ENCODE measurements around the gene ARID4A. TPM values are rescaled to one million over a fixed set of nuclear protein-coding genes. Genes with fewer than 3 reads are reported as not detected.
"Not testable (repeated sequence)": the region's sequence is repeated elsewhere in the genome, so short reads cannot be mapped to it uniquely, and the experiment has no call there.

ARID4A gene
- 1.3 and 15.2 TPM in 2 replicates for total RNA-seq (2014; rRNA removed; shearing (Covaris generic); ENCODE audit: low replicate concordance)

GRCh38 chr14:58298477-58299400 is at the start of gene ARID4A:
TSS of gene ARID4A (plus strand) at chr14:58298555. CDS start at chr14:58299855, 1,300 bp downstream.
- peak within 1 kb of the TSS; percentile 91 for H3K4me3 ChIP-seq
- H3K36me3 ChIP-seq: peaks cover 20% of the 10 kb centered on the region
- peak; percentile 20 for DNase-seq
- H3K9me3 ChIP-seq: no peaks in the 10 kb centered on the region
- no peaks in the 10 kb centered on the region for H3K27me3 ChIP-seq

GRCh38 chr14:58249611-58250010 is 48.7 kb upstream of the ARID4A start:
- no peak for DNase-seq
- Histone ChIP-seq H3K27me3 (no peaks in the 10 kb centered on the region), H3K36me3 (peaks cover 43% of the 10 kb centered on the region), H3K4me3 (no peak overlapping the region), H3K9me3 (no peaks in the 10 kb centered on the region; the same call in 1 of the 2 replicates)

GRCh38 chr14:58258156-58258555 is 40.2 kb upstream of the ARID4A start:
- Histone ChIP-seq H3K9me3 (no peaks in the 10 kb centered on the region), H3K4me3 (no peak overlapping the region), H3K27me3 (no peaks in the 10 kb centered on the region), H3K36me3 (peaks cover 43% of the 10 kb centered on the region)
- DNase-seq: no peak

GRCh38 chr14:58262005-58262404 is 36.4 kb upstream of the ARID4A start:
- H3K36me3 ChIP-seq: peaks cover 55% of the 10 kb centered on the region
- DNase-seq, H3K9me3 ChIP-seq, H3K27me3 ChIP-seq, H3K4me3 ChIP-seq: not testable (repeated sequence)

- no peak for DNase-seq
- Histone ChIP-seq H3K9me3 (no peaks in the 10 kb centered on the region), H3K4me3 (no peak overlapping the region), H3K27me3 (no peaks in the 10 kb centered on the region), H3K36me3 (peaks cover 60% of the 10 kb centered on the region)
Observed at GRCh38 chr14:58265401-58265800, 33.0 kb upstream of the ARID4A start.

GRCh38 chr14:58270628-58271027 is 27.7 kb upstream of the ARID4A start:
- H3K4me3 ChIP-seq: no peak overlapping the region
- peaks cover 62% of the 10 kb centered on the region for H3K36me3 ChIP-seq
- DNase-seq: no peak
- H3K27me3 ChIP-seq: no peaks in the 10 kb centered on the region
- H3K9me3 ChIP-seq: no peaks in the 10 kb centered on the region

GRCh38 chr14:58272588-58273372 is 25.6 kb upstream of the ARID4A start:
- Histone ChIP-seq H3K4me3 (no peak overlapping the region), H3K9me3 (no peaks in the 10 kb centered on the region), H3K36me3 (peaks cover 45% of the 10 kb centered on the region), H3K27me3 (no peaks in the 10 kb centered on the region)
- no peak for DNase-seq

- no peaks in the 10 kb centered on the region for H3K9me3 ChIP-seq
- no peaks in the 10 kb centered on the region for H3K27me3 ChIP-seq
- no peak for DNase-seq
- H3K4me3 ChIP-seq: no peak overlapping the region
- H3K36me3 ChIP-seq: peaks cover 34% of the 10 kb centered on the region
Observed at GRCh38 chr14:58274881-58275280, 23.5 kb upstream of the ARID4A start.

GRCh38 chr14:58275527-58276190 is 22.7 kb upstream of the ARID4A start:
- H3K36me3 ChIP-seq: peaks cover 29% of the 10 kb centered on the region
- no peak overlapping the region for H3K4me3 ChIP-seq
- H3K9me3 ChIP-seq: no peaks in the 10 kb centered on the region
- DNase-seq: no peak
- H3K27me3 ChIP-seq: no peaks in the 10 kb centered on the region

GRCh38 chr14:58276208-58276607 is 22.1 kb upstream of the ARID4A start:
- DNase-seq: no peak
- Histone ChIP-seq H3K27me3 (no peaks in the 10 kb centered on the region), H3K4me3 (no peak overlapping the region), H3K36me3 (peaks cover 29% of the 10 kb centered on the region), H3K9me3 (no peaks in the 10 kb centered on the region)

GRCh38 chr14:58278177-58278576 is 20.2 kb upstream of the ARID4A start:
- H3K9me3 ChIP-seq: no peaks in the 10 kb centered on the region
- no peaks in the 10 kb centered on the region for H3K27me3 ChIP-seq
- DNase-seq: no peak
- H3K36me3 ChIP-seq: peaks cover 21% of the 10 kb centered on the region
- H3K4me3 ChIP-seq: no peak overlapping the region

GRCh38 chr14:58280954-58281787 is 17.2 kb upstream of the ARID4A start:
- H3K4me3 ChIP-seq: no peak overlapping the region
- peak; percentile 52 for DNase-seq
- peaks cover 37% of the 10 kb centered on the region for H3K36me3 ChIP-seq
- H3K27me3 ChIP-seq: no peaks in the 10 kb centered on the region
- no peaks in the 10 kb centered on the region for H3K9me3 ChIP-seq

GRCh38 chr14:58281969-58282368 is 16.4 kb upstream of the ARID4A start:
- peaks cover 37% of the 10 kb centered on the region for H3K36me3 ChIP-seq
- no peaks in the 10 kb centered on the region for H3K9me3 ChIP-seq
- H3K4me3 ChIP-seq: no peak overlapping the region
- DNase-seq: no peak
- H3K27me3 ChIP-seq: no peaks in the 10 kb centered on the region

GRCh38 chr14:58282925-58283593 is 15.3 kb upstream of the ARID4A start:
- Histone ChIP-seq H3K27me3 (no peaks in the 10 kb centered on the region), H3K36me3 (peaks cover 43% of the 10 kb centered on the region)

GRCh38 chr14:58283730-58284129 is 14.6 kb upstream of the ARID4A start:
- Histone ChIP-seq H3K9me3 (no peaks in the 10 kb centered on the region), H3K27me3 (no peaks in the 10 kb centered on the region), H3K36me3 (peaks cover 47% of the 10 kb centered on the region), H3K4me3 (no peak overlapping the region)
- no peak for DNase-seq

More at GRCh38 chr14:58282925-58283593, 15.3 kb upstream of the ARID4A start:
- H3K9me3 ChIP-seq: no peaks in the 10 kb centered on the region
- DNase-seq: no peak
- H3K4me3 ChIP-seq: no peak overlapping the region

Measured in MG63 (cell line).